GM13977 (cell line): ENCODE measurements around the gene TTBK2.

Experiments
- DNase-seq: peaks from one replicate; pipeline ENCODE4 v3.0.0; 2012; ENCODE audit warnings: low spot score
- CTCF ChIP-seq: IDR thresholded peaks from 2 replicates; pipeline ENCODE4 v1.5.1; 2012; ENCODE audit warnings: mild to moderate bottlenecking, control low read depth; ENCODE audit not compliant: insufficient read depth; ENCODE audit errors: extremely low read depth, missing control alignments
- in situ Hi-C: fragments of 300-500 bp; cut with MboI; formaldehyde crosslinking; loops from one replicate; pipeline ENCODE4 v1.12.0; 2022; ENCODE audit warnings: low sequenced_read_pairs, low pct_unique_long_range_greater_than_20kb, mixed read lengths, inconsistent platforms; ENCODE audit not compliant: unreplicated experiment

Gene TTBK2

GRCh38 chr15:42798802-42799201, 121.8 kb downstream of the TTBK2 start:
- no peak for DNase-seq
- in situ Hi-C loops = no loop called here
- no peak for TF ChIP-seq CTCF

GRCh38 chr15:42796955-42797782, 123.4 kb downstream of the TTBK2 start:
- no peak for TF ChIP-seq CTCF
- in situ Hi-C loops = no loop called here
- no peak for DNase-seq

GRCh38 chr15:42788725-42789124, 131.9 kb downstream of the TTBK2 start:
- DNase-seq = no peak
- TF ChIP-seq CTCF = no peak
- in situ Hi-C loops = no loop called here

- no peak for TF ChIP-seq CTCF
- in situ Hi-C loops = no loop called here
- no peak for DNase-seq
Observed at GRCh38 chr15:42786978-42787377, 133.6 kb downstream of the TTBK2 start.

GRCh38 chr15:42785569-42785968, 135.0 kb downstream of the TTBK2 start:
- no peak for DNase-seq
- no peak for TF ChIP-seq CTCF
- in situ Hi-C loops = no loop called here

- no peak for DNase-seq
- no peak for TF ChIP-seq CTCF
- in situ Hi-C loops = no loop called here
Observed at GRCh38 chr15:42784705-42785104, 135.9 kb downstream of the TTBK2 start.
